ENCODE measurements around the gene BCAR1.

The BCAR1 gene

GRCh38 chr16:75258807-75259141 lies 7.3 kb upstream of the BCAR1 start:
- TF ChIP-seq CTCF (IDR thresholded peaks at IDR 0.05): no peak
- Histone ChIP-seq H3K4me3 (ENCODE audit: low read depth in 1 of 2, low read length in 1 of 2) (no peak overlapping the region), H3K27me3 (peaks cover 99% of the 10 kb centered on the region), H3K9me3 (no peaks in the 10 kb centered on the region), H3K36me3 (no peaks in the 10 kb centered on the region), H3K4me1 (ENCODE audit: control insufficient read depth in 1 of 2, insufficient read depth in 1 of 2, low read depth in 1 of 2, low read length in 1 of 2) (no peaks in the 10 kb centered on the region), H3K27ac (no peak overlapping the region)

- TF ChIP-seq CTCF (IDR thresholded peaks at IDR 0.05): no peak
- no peaks in the 10 kb centered on the region for H3K4me1 ChIP-seq (ENCODE audit: control insufficient read depth in 1 of 2, insufficient read depth in 1 of 2, low read depth in 1 of 2, low read length in 1 of 2)
- no peak overlapping the region for H3K4me3 ChIP-seq (ENCODE audit: low read depth in 1 of 2, low read length in 1 of 2)
- peaks cover 99% of the 10 kb centered on the region for H3K27me3 ChIP-seq
- H3K9me3 ChIP-seq: no peaks in the 10 kb centered on the region
- no peaks in the 10 kb centered on the region for H3K36me3 ChIP-seq
- no peak overlapping the region for H3K27ac ChIP-seq
Measured at GRCh38 chr16:75257886-75258806, 6.7 kb upstream of the BCAR1 start.

- Histone ChIP-seq H3K27me3 (peaks cover 99% of the 10 kb centered on the region), H3K4me3 (ENCODE audit: low read depth in 1 of 2, low read length in 1 of 2) (no peak overlapping the region), H3K9me3 (no peaks in the 10 kb centered on the region), H3K4me1 (ENCODE audit: control insufficient read depth in 1 of 2, insufficient read depth in 1 of 2, low read depth in 1 of 2, low read length in 1 of 2) (no peaks in the 10 kb centered on the region), H3K27ac (no peak overlapping the region), H3K36me3 (no peaks in the 10 kb centered on the region)
- no peak for TF ChIP-seq CTCF (IDR thresholded peaks at IDR 0.05)
Measured at GRCh38 chr16:75256696-75257343, 5.4 kb upstream of the BCAR1 start.

GRCh38 chr16:75256059-75256571 lies 4.7 kb upstream of the BCAR1 start:
- Histone ChIP-seq H3K4me1 (ENCODE audit: control insufficient read depth in 1 of 2, insufficient read depth in 1 of 2, low read depth in 1 of 2, low read length in 1 of 2) (peaks cover 0 to 1% of the 10 kb centered on the region in 2 experiments), H3K27me3 (peaks cover 99% of the 10 kb centered on the region), H3K27ac (no peak overlapping the region), H3K9me3 (no peaks in the 10 kb centered on the region), H3K36me3 (no peaks in the 10 kb centered on the region), H3K4me3 (ENCODE audit: low read depth in 1 of 2, low read length in 1 of 2) (no peak overlapping the region)
- no peak for TF ChIP-seq CTCF (IDR thresholded peaks at IDR 0.05)

GRCh38 chr16:75254359-75254837 lies 3.0 kb upstream of the BCAR1 start:
- peaks cover 100% of the 10 kb centered on the region for H3K27me3 ChIP-seq
- no peaks in the 10 kb centered on the region for H3K9me3 ChIP-seq
- no peak overlapping the region for H3K4me3 ChIP-seq (ENCODE audit: low read depth in 1 of 2, low read length in 1 of 2)
- peaks cover 3 to 8% of the 10 kb centered on the region in 2 experiments for H3K4me1 ChIP-seq (ENCODE audit: control insufficient read depth in 1 of 2, insufficient read depth in 1 of 2, low read depth in 1 of 2, low read length in 1 of 2)
- H3K36me3 ChIP-seq: no peaks in the 10 kb centered on the region
- no peak overlapping the region for H3K27ac ChIP-seq
- no peak for TF ChIP-seq CTCF (IDR thresholded peaks at IDR 0.05)

Measured in neutrophil (primary cell).